Naive thymus-derived CD8-positive, alpha-beta T cell (primary cell): ENCODE data around the gene NLK. TPM values are rescaled to one million over a fixed set of nuclear protein-coding genes. Genes with fewer than 3 reads are reported as not detected.
"Not testable (repeated sequence)": the region's sequence is repeated elsewhere in the genome, so short reads cannot be mapped to it uniquely, and the experiment has no call there.

ENCODE experiments used
- ATAC-seq, 2 donors: fragments of 150-1000 bp; cut with Tn5 transposase in 1 of 2; sonication (Bioruptor Pico), chemical (Tn5 transposase) in 1 of 2; 1 replicate in 1 of 2; 2 replicates in 1 of 2; pipeline ENCODE4 v1.10.0; 2021; ENCODE audit warnings: mild to moderate bottlenecking in 2 of 2, moderate library complexity in 2 of 2
- POLR2A ChIA-PET: fragments of 350-600 bp; sonication (Branson Sonifier 250); formaldehyde crosslinking; loops from one replicate; lab custom pipeline; 2021; ENCODE audit warnings: antibody characterized with exemption; lab: Charles Lee
- DNase-seq, 10 donors: peaks; one replicate each; pipeline versions ENCODE4 v3.0.0 to v3.0.0-alpha.2; 2020 to 2022
- H3K27ac Mint-ChIP-seq, 10 donors: one replicate each; pipeline ENCODE4 v1.8.0; 2020 to 2022; ENCODE audit warnings: mild to moderate bottlenecking in 10 of 10, mixed read lengths in 10 of 10, moderate library complexity in 4 of 10, inconsistent platforms in 1 of 10
- H3K27me3 Mint-ChIP-seq, 5 donors: one replicate each; pipeline ENCODE4 v1.8.0; 2021 to 2022; ENCODE audit warnings: mixed read lengths in 5 of 5
- H3K36me3 Mint-ChIP-seq, 3 donors: one replicate each; pipeline ENCODE4 v1.8.0; 2020 to 2022; ENCODE audit warnings: mixed read lengths in 3 of 3, mild to moderate bottlenecking in 2 of 3, inconsistent platforms in 1 of 3
- H3K4me1 Mint-ChIP-seq, 4 donors: one replicate each; pipeline ENCODE4 v1.8.0; 2021 to 2022; ENCODE audit warnings: mixed read lengths in 4 of 4
- H3K4me3 Mint-ChIP-seq, 10 donors: one replicate each; pipeline ENCODE4 v1.8.0; 2020 to 2022; ENCODE audit warnings: mild to moderate bottlenecking in 10 of 10, mixed read lengths in 10 of 10, moderate library complexity in 6 of 10, inconsistent platforms in 1 of 10
- H3K9me3 Mint-ChIP-seq, 9 donors: one replicate each; pipeline ENCODE4 v1.8.0; 2020 to 2022; ENCODE audit warnings: mixed read lengths in 9 of 9, mild to moderate bottlenecking in 3 of 9, inconsistent platforms in 1 of 9, moderate library complexity in 1 of 9
- polyA plus RNA-seq, 3 donors: library from polyadenylated mRNA; unstranded; fragments of 300-500 nt; fragmentation: Illumina TruSeq; gene quantifications; one replicate each; pipeline ENCODE4 v1.2.3, GENCODE V29; 2021
- total RNA-seq, 8 experiments: library from RNA in 2 of 8; stranded (reverse) in 2 of 8; gene quantifications; one replicate each; pipeline ENCODE4 v1.2.3 and lab custom pipeline; 2021 to 2026

NLK gene
- total and polyA plus RNA-seq, 5 experiments from 2014 or later, result 1.5 to 15.4 (median 2.1) TPM

GRCh38 chr17:28174352-28175046, 132.0 kb downstream of the NLK start:
- POLR2A ChIA-PET, result no interaction called here
- H3K9me3 Mint-ChIP-seq, result no peaks in the 10 kb centered on the region

GRCh38 chr17:28177351-28177750, 134.9 kb downstream of the NLK start:
- Mint-ChIP-seq H3K36me3 (peaks cover 0 to 33% (median 19%) of the 10 kb centered on the region in 3 donors), H3K27ac (no peak overlapping the region), H3K4me3 (no peak overlapping the region), H3K9me3 (no peaks in the 10 kb centered on the region), H3K4me1 (peaks cover 5 to 24% (median 20%) of the 10 kb centered on the region in 4 donors), H3K27me3 (no peaks in the 10 kb centered on the region)
- no peak for ATAC-seq
- DNase-seq, result no peak
- POLR2A ChIA-PET, result no interaction called here

More at GRCh38 chr17:28174352-28175046, 132.0 kb downstream of the NLK start:
- H3K4me1 Mint-ChIP-seq, result peaks cover 5 to 30% (median 22%) of the 10 kb centered on the region in 4 donors
- no peaks in the 10 kb centered on the region for H3K27me3 Mint-ChIP-seq
- peaks cover 0 to 33% (median 19%) of the 10 kb centered on the region in 3 donors for H3K36me3 Mint-ChIP-seq
- DNase-seq, result peak in 5 of 10 donors; percentile 1 to 45 (median 14)
- ATAC-seq, result peak in 1 of 2 donors; percentile 88
- peak overlapping the region in 2 of 10 donors; percentile 6 to 38 for H3K4me3 Mint-ChIP-seq
- peak overlapping the region in 5 of 10 donors; percentile 23 to 67 (median 53) for H3K27ac Mint-ChIP-seq

- H3K27me3 Mint-ChIP-seq, result no peaks in the 10 kb centered on the region
- POLR2A ChIA-PET, result no interaction called here
- no peak overlapping the region for H3K4me3 Mint-ChIP-seq
- no peak for DNase-seq
- H3K36me3 Mint-ChIP-seq, result peaks cover 0 to 22% (median 10%) of the 10 kb centered on the region in 3 donors
- no peaks in the 10 kb centered on the region for H3K9me3 Mint-ChIP-seq
- peaks cover 2 to 10% (median 9%) of the 10 kb centered on the region in 4 donors for H3K4me1 Mint-ChIP-seq
- no peak for ATAC-seq
- H3K27ac Mint-ChIP-seq, result no peak overlapping the region
Observed at GRCh38 chr17:28178800-28179199, 136.3 kb downstream of the NLK start.

- H3K9me3 Mint-ChIP-seq, result no peaks in the 10 kb centered on the region
- no peak overlapping the region for H3K4me3 Mint-ChIP-seq
- POLR2A ChIA-PET, result interaction anchor here (1.4 kb wide), 1 partner anchor 12 kb away, joined by 3 read pairs; no protein-coding TSS in a partner anchor
- H3K27ac Mint-ChIP-seq, result no peak overlapping the region
- no peak for ATAC-seq
- no peak for DNase-seq
- no peaks in the 10 kb centered on the region for H3K27me3 Mint-ChIP-seq
- peaks cover 0 to 26% (median 16%) of the 10 kb centered on the region in 3 donors for H3K36me3 Mint-ChIP-seq
- H3K4me1 Mint-ChIP-seq, result no peaks in the 10 kb centered on the region
Observed at GRCh38 chr17:28180449-28180848, 138.0 kb downstream of the NLK start.

- peak overlapping the region in 1 of 10 donors; percentile 37 for H3K27ac Mint-ChIP-seq
Observed at GRCh38 chr17:28181568-28181967, 139.1 kb downstream of the NLK start.

GRCh38 chr17:28182559-28182958, 140.1 kb downstream of the NLK start:
- POLR2A ChIA-PET, result no interaction called here
- Mint-ChIP-seq H3K36me3 (peaks cover 10 to 36% (median 29%) of the 10 kb centered on the region in 3 donors), H3K4me3 (no peak overlapping the region), H3K9me3 (no peaks in the 10 kb centered on the region), H3K27me3 (no peaks in the 10 kb centered on the region), H3K27ac (no peak overlapping the region), H3K4me1 (no peaks in the 10 kb centered on the region)
- no peak for ATAC-seq
- DNase-seq, result no peak

More at GRCh38 chr17:28181568-28181967, 139.1 kb downstream of the NLK start:
- Mint-ChIP-seq H3K4me3 (no peak overlapping the region), H3K4me1 (no peaks in the 10 kb centered on the region), H3K27me3 (no peaks in the 10 kb centered on the region), H3K9me3 (no peaks in the 10 kb centered on the region), H3K36me3 (peaks cover 9 to 37% (median 26%) of the 10 kb centered on the region in 3 donors)
- POLR2A ChIA-PET, result interaction anchor here (1.4 kb wide), 1 partner anchor 11 kb away, joined by 3 read pairs; no protein-coding TSS in a partner anchor
- no peak for DNase-seq
- no peak for ATAC-seq

DNA sequence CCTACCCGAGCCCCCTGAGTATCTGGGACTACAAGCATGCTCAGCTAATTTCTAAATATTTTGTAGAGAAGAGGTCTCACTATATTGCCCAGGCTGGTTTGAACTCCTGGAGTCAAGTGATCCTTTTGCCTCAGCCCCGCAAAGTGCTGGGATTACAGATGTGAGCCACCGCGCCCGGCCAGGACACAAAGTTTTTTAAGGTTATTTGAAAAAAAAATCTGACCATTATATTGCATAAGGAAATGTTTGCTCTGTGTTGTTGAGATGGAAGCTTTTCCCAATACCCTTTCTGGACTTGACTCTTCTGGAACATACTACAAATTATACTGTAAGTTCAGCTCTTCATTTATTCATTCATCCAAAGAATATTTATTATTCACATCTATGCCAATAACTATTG, 143.2 kb downstream of the NLK start:
- ATAC-seq, result no peak
- Mint-ChIP-seq H3K27me3 (no peaks in the 10 kb centered on the region), H3K4me1 (no peaks in the 10 kb centered on the region), H3K9me3 (no peaks in the 10 kb centered on the region), H3K36me3 (peaks cover 10 to 44% (median 25%) of the 10 kb centered on the region in 3 donors), H3K27ac (no peak overlapping the region), H3K4me3 (no peak overlapping the region)
- DNase-seq, result no peak
- POLR2A ChIA-PET, result no interaction called here

DNA sequence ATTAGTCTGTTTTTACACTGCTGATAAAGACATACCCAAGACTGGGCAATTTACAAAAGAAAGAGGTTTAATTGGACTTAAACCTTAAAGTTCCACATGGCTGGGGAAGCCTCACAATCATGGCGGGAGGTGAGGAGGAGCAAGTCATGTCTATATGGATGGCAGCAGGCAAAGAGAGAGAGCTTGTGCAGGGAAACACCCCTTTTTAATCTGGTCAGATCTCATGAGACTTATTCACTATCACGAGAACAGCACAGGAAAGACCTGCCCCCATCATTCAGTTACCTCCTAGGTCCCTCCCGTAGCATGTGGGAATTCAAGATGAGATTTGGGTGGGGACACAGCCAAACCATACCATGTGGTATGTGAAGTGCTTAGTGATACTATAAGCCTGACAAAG, 144.0 kb downstream of the NLK start:
- DNase-seq, H3K4me3 Mint-ChIP-seq, H3K9me3 Mint-ChIP-seq, ATAC-seq, H3K27me3 Mint-ChIP-seq, H3K4me1 Mint-ChIP-seq, H3K27ac Mint-ChIP-seq, POLR2A ChIA-PET: not testable (repeated sequence)
- peaks cover 10 to 50% (median 25%) of the 10 kb centered on the region in 3 donors for H3K36me3 Mint-ChIP-seq

DNA sequence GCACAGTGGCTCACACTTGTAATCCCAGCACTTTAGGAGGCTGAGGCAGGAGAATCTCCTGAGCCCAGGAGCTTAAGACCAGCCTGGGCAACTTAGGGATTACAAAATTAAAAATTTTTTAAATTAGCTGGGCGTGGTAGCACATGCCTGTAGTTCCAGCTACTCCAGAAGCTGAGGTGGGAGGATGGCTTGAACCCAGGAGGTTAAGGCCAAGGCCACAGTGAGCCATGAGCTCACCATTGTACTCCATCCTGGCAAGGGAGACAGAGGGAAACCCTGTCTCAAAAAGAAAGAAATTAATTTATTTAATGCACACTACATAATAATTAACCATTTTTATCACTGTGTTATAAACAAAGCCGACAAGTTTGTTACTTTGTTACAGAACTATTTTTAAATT, 145.5 kb downstream of the NLK start:
- H3K36me3 Mint-ChIP-seq, result peaks cover 10 to 61% (median 25%) of the 10 kb centered on the region in 3 donors
- H3K27ac Mint-ChIP-seq, result no peak overlapping the region
- POLR2A ChIA-PET, result no interaction called here
- ATAC-seq (no peak), DNase-seq (no peak)
- no peaks in the 10 kb centered on the region for H3K27me3 Mint-ChIP-seq
- H3K9me3 Mint-ChIP-seq, result no peaks in the 10 kb centered on the region
- peaks cover 0 to 3% (median under 1%) of the 10 kb centered on the region in 4 donors for H3K4me1 Mint-ChIP-seq
- H3K4me3 Mint-ChIP-seq, result no peak overlapping the region

- POLR2A ChIA-PET, result no interaction called here
- no peak for ATAC-seq
- H3K36me3 Mint-ChIP-seq, result peaks cover 10 to 70% (median 25%) of the 10 kb centered on the region in 3 donors
- no peak overlapping the region for H3K4me3 Mint-ChIP-seq
- peak overlapping the region in 2 of 10 donors; percentile 22 to 65 for H3K27ac Mint-ChIP-seq
- no peaks in the 10 kb centered on the region for H3K27me3 Mint-ChIP-seq
- no peaks in the 10 kb centered on the region for H3K9me3 Mint-ChIP-seq
- H3K4me1 Mint-ChIP-seq, result peaks cover 0 to 7% (median 2%) of the 10 kb centered on the region in 4 donors
- DNase-seq, result no peak
Observed at GRCh38 chr17:28188841-28189263, 146.4 kb downstream of the NLK start.

DNA sequence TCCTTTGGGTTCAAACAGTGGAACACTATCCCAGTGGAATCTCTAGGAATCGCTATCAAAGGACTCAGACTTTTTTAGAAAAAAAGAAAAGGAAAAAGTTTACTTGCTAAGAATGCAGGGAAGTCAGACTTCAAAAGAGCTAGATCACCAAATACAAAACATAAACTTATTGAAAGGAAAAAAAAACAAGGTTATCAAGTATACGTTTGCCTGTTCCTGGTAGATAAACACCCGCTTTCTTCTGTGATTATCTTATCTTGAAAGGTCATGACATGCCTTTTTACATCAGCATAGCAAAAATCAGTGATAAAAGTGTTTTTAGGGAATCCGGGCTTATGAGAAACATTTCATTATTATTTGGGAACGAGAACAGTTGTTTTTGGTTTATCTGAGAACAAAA, 147.2 kb downstream of the NLK start:
- ATAC-seq (no peak), DNase-seq (no peak)
- Mint-ChIP-seq H3K9me3 (no peaks in the 10 kb centered on the region), H3K27me3 (no peaks in the 10 kb centered on the region), H3K4me1 (peaks cover 0 to 7% (median 2%) of the 10 kb centered on the region in 4 donors), H3K27ac (peak overlapping the region in 1 of 10 donors; percentile 53), H3K4me3 (no peak overlapping the region), H3K36me3 (peaks cover 10 to 74% (median 22%) of the 10 kb centered on the region in 3 donors)
- POLR2A ChIA-PET, result no interaction called here

DNA sequence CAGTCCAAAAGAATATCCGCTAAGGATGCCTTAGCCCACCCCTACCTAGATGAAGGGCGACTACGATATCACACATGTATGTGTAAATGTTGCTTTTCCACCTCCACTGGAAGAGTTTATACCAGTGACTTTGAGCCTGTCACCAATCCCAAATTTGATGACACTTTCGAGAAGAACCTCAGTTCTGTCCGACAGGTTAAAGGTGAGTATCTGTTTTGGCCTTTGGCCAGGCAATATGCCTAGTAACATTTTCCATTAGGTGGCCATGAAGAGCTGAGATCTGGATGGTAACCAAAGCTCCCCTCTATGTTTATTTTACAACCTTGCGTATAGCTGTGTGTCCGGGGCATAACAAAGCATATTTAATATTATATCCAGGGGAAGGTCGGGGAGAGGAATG, 148.5 kb downstream of the NLK start:
- H3K4me1 Mint-ChIP-seq, result peaks cover 0 to 7% (median 3%) of the 10 kb centered on the region in 4 donors
- H3K9me3 Mint-ChIP-seq, result no peaks in the 10 kb centered on the region
- no peak for ATAC-seq
- POLR2A ChIA-PET, result interaction anchor here (1.2 kb wide), 1 partner anchor 150 kb away, joined by 3 read pairs; no protein-coding TSS in a partner anchor
- DNase-seq, result no peak
- H3K27me3 Mint-ChIP-seq, result no peaks in the 10 kb centered on the region
- H3K4me3 Mint-ChIP-seq, result no peak overlapping the region
- no peak overlapping the region for H3K27ac Mint-ChIP-seq
- H3K36me3 Mint-ChIP-seq, result peaks cover 7 to 72% (median 15%) of the 10 kb centered on the region in 3 donors

- Mint-ChIP-seq H3K36me3 (peaks cover 0 to 84% (median 22%) of the 10 kb centered on the region in 3 donors), H3K27ac (peak overlapping the region in 3 of 10 donors; percentile 33 to 58 (median 35)), H3K9me3 (no peaks in the 10 kb centered on the region), H3K4me1 (peaks cover 0 to 11% (median 4%) of the 10 kb centered on the region in 4 donors), H3K27me3 (no peaks in the 10 kb centered on the region), H3K4me3 (no peak overlapping the region)
- DNase-seq (peak in 1 of 10 donors; percentile 1), ATAC-seq (no peak)
- POLR2A ChIA-PET, result interaction anchor here (1.2 kb wide), 1 partner anchor 12 kb away, joined by 3 read pairs; no protein-coding TSS in a partner anchor
Observed at GRCh38 chr17:28193241-28193640, 150.8 kb downstream of the NLK start.
